ENCODE data around the gene AMFR. TPM values are rescaled to one million over a fixed set of nuclear protein-coding genes. Genes with fewer than 3 reads are reported as not detected.
A peak's percentile ranks its signal among the peaks of the same experiment; 100 is the strongest.

Gene AMFR
- polyA plus RNA-seq, 3 donors = 28.3 to 68.1 (median 48.9) TPM

DNA sequence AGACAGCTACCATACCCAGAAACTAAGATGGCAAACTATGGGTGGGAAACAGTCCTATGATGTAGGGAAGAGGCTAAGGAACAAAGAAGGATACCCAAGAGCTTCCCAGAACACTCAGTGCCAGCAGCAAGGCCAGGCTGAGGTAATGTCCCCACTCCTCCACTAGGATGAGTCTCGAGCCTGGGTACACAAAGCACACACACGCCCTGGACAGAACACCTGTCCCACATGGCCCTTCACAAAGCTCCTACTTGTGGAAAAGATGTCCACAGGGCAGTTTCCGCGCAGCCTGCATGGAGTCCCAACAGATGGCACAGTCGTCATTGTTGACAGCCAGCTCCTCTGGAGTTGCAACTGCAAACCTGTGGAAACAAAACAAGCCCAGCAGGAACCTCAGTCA is 23.9 kb downstream of the AMFR start:
- WGBS (ENCODE audit: insufficient coverage) = 90% methylated on average over 5 of the region's 5 CpGs
- H3K4me2 ChIP-seq (replicated peaks; ENCODE audit: extremely low read depth, low read length, poor library complexity, severe bottlenecking) = no peak overlapping the region

GRCh38 chr16:56400458-56400857 is 24.9 kb downstream of the AMFR start:
- Histone ChIP-seq H2AFZ (ENCODE audit: insufficient read depth, low read depth, low read length, poor library complexity, severe bottlenecking) (no peak overlapping the region), H3K4me1 (ENCODE audit: control insufficient read depth in 1 of 2, insufficient read depth in 2 of 2, low read length in 2 of 2) (no peaks in the 10 kb centered on the region), H3K9ac (ENCODE audit: insufficient read depth, low read length, poor library complexity, severe bottlenecking) (no peak overlapping the region), H3K9me3 (replicated peaks in 1 of 2; ENCODE audit: control insufficient read depth in 1 of 2, insufficient read depth in 1 of 2, low read length in 2 of 2) (no peaks in the 10 kb centered on the region), H3K4me2 (replicated peaks; ENCODE audit: extremely low read depth, low read length, poor library complexity, severe bottlenecking) (no peak overlapping the region), H3K36me3 (replicated peaks in 1 of 2; ENCODE audit: control insufficient read depth in 1 of 2, insufficient read depth in 2 of 2, low read length in 2 of 2) (peaks cover 56 to 74% of the 10 kb centered on the region in 2 donors), H3K27ac (ENCODE audit: low read depth in 1 of 2, low read length in 2 of 2) (no peak overlapping the region), H3K79me2 (ENCODE audit: insufficient read depth, low read length) (no peaks in the 10 kb centered on the region), H4K20me1 (ENCODE audit: insufficient read depth, low read length) (peaks cover 18% of the 10 kb centered on the region), H3K27me3 (ENCODE audit: control insufficient read depth in 2 of 2, insufficient read depth in 2 of 2, low read length in 2 of 2) (no peaks in the 10 kb centered on the region), H3K4me3 (replicated peaks in 1 of 3; ENCODE audit: low read depth in 2 of 3, low read length in 3 of 3) (no peak overlapping the region)
- no peak for DNase-seq
- WGBS (ENCODE audit: insufficient coverage) = 100% methylated on average over 3 of the region's 5 CpGs
- TF ChIP-seq, protein P1, sequence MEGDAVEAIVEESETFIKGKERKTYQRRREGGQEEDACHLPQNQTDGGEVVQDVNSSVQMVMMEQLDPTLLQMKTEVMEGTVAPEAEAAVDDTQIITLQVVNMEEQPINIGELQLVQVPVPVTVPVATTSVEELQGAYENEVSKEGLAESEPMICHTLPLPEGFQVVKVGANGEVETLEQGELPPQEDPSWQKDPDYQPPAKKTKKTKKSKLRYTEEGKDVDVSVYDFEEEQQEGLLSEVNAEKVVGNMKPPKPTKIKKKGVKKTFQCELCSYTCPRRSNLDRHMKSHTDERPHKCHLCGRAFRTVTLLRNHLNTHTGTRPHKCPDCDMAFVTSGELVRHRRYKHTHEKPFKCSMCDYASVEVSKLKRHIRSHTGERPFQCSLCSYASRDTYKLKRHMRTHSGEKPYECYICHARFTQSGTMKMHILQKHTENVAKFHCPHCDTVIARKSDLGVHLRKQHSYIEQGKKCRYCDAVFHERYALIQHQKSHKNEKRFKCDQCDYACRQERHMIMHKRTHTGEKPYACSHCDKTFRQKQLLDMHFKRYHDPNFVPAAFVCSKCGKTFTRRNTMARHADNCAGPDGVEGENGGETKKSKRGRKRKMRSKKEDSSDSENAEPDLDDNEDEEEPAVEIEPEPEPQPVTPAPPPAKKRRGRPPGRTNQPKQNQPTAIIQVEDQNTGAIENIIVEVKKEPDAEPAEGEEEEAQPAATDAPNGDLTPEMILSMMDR (IDR thresholded peaks at IDR 0.05) = no peak
- peaks cover 2% of the 10 kb centered on the region for H3K4me1 Mint-ChIP-seq
- no peak overlapping the region for H3K4me3 Mint-ChIP-seq
- intact Hi-C loops (cut with micrococcal nuclease) = no loop called here
- H3K27me3 Mint-ChIP-seq (ENCODE audit: low read depth in 3 of 3) = no peaks in the 10 kb centered on the region
- H3K36me3 Mint-ChIP-seq = peaks cover 70 to 76% of the 10 kb centered on the region in 2 donors
- H3K9me3 Mint-ChIP-seq = peaks cover 0 to 5% (median 0%) of the 10 kb centered on the region in 7 donors
- peak overlapping the region in 1 of 7 donors; percentile 22 for H3K27ac Mint-ChIP-seq

More for the DNA sequence above, 23.9 kb downstream of the AMFR start:
- no peak overlapping the region for H3K27ac ChIP-seq (ENCODE audit: low read depth in 1 of 2, low read length in 2 of 2)
- no peak overlapping the region for H2AFZ ChIP-seq (ENCODE audit: insufficient read depth, low read depth, low read length, poor library complexity, severe bottlenecking)
- H3K79me2 ChIP-seq (ENCODE audit: insufficient read depth, low read length) = no peaks in the 10 kb centered on the region
- H4K20me1 ChIP-seq (ENCODE audit: insufficient read depth, low read length) = peaks cover 21% of the 10 kb centered on the region
- H3K4me1 Mint-ChIP-seq = peaks cover 2% of the 10 kb centered on the region
- no peaks in the 10 kb centered on the region for H3K9me3 ChIP-seq (replicated peaks in 1 of 2; ENCODE audit: control insufficient read depth in 1 of 2, insufficient read depth in 1 of 2, low read length in 2 of 2)
- peaks cover 0 to 2% (median 0%) of the 10 kb centered on the region in 7 donors for H3K9me3 Mint-ChIP-seq
- no peak overlapping the region for H3K9ac ChIP-seq (ENCODE audit: insufficient read depth, low read length, poor library complexity, severe bottlenecking)
- H3K27ac Mint-ChIP-seq = no peak overlapping the region
- no peaks in the 10 kb centered on the region for H3K27me3 ChIP-seq (ENCODE audit: control insufficient read depth in 2 of 2, insufficient read depth in 2 of 2, low read length in 2 of 2)
- H3K4me3 ChIP-seq (replicated peaks in 1 of 3; ENCODE audit: low read depth in 2 of 3, low read length in 3 of 3) = no peak overlapping the region
- peaks cover 59 to 77% of the 10 kb centered on the region in 2 donors for H3K36me3 ChIP-seq (replicated peaks in 1 of 2; ENCODE audit: control insufficient read depth in 1 of 2, insufficient read depth in 2 of 2, low read length in 2 of 2)
- H3K36me3 Mint-ChIP-seq = peaks cover 64 to 72% of the 10 kb centered on the region in 2 donors
- no peaks in the 10 kb centered on the region for H3K27me3 Mint-ChIP-seq (ENCODE audit: low read depth in 3 of 3)
- H3K4me1 ChIP-seq (ENCODE audit: control insufficient read depth in 1 of 2, insufficient read depth in 2 of 2, low read length in 2 of 2) = no peaks in the 10 kb centered on the region
- intact Hi-C loops (cut with micrococcal nuclease) = no loop called here
- no peak for DNase-seq
- TF ChIP-seq, protein P1 (IDR thresholded peaks at IDR 0.05) = peak; percentile 41
- no peak overlapping the region for H3K4me3 Mint-ChIP-seq
